ENCODE data around the gene GCC2. TPM values are rescaled to one million over a fixed set of nuclear protein-coding genes. Genes with fewer than 3 reads are reported as not detected.
A peak's percentile ranks its signal among the peaks of the same experiment; 100 is the strongest.

GCC2 gene
- total and polyA plus RNA-seq, 9 of the 15 experiments (the other 6 are each of a cell fraction or from before 2014, with no cell fraction given) = 11.4 to 35.7 (median 19.9) TPM

DNA sequence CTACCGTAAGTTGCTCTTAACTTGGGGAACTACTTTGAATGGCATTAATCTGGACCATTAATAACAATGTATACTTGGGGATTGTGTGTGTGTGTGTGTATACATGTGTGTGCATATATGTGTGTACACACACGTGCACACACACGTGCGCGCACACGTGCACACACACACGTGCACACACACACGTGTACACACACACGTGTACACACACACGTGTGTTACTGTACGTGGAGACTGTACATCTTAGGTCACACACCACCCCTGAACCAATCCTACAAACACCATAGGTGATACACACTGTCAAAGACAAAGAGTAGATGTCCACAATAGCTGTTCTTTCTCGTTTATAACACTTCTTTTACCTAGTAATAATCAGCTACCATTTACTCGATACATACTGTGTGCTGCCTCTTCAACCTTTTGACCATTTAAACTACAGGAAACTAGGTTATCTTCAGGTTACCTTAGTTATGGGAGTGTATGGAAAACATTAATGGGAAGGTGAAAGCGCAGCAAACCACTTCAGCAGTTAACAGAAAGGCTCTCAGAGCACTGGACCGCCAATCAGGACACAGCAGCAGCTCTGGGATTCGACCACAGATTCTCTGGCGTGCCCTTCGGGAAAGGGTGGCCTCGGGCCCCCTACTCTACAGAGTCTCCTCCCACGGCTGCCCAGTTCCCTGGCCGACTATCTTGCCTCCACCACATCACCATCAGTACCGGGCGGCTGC, 894 bp upstream of the GCC2 start (continued):
- no peak for TF ChIP-seq CREM (IDR thresholded peaks at IDR 0.05; ENCODE audit: low read depth)
- TF ChIP-seq FOS (IDR thresholded peaks at IDR 0.05; ENCODE audit: extremely low read depth, insufficient read length) = no peak
- TF ChIP-seq SP2 (IDR thresholded peaks at IDR 0.05; ENCODE audit: extremely low read depth, low read depth, low read length, poor library complexity, severe bottlenecking) = no peak
- TF ChIP-seq PHF20 (IDR thresholded peaks at IDR 0.05; ENCODE audit: partially characterized antibody) = peak; percentile 35
- TF ChIP-seq NFE2 (IDR thresholded peaks at IDR 0.05; ENCODE audit: low read depth) = no peak
- no peak for TF ChIP-seq PPARD (CRISPR knock-in tag; IDR thresholded peaks at IDR 0.05)
- no peak for TF ChIP-seq ZNF785 (CRISPR knock-in tag; IDR thresholded peaks at IDR 0.05)
- TF ChIP-seq NR1H2 (CRISPR knock-in tag; IDR thresholded peaks at IDR 0.05) = no peak
- TF ChIP-seq ZNF174 (CRISPR knock-in tag; IDR thresholded peaks at IDR 0.05) = no peak
- TF ChIP-seq RBBP5 (IDR thresholded peaks at IDR 0.05; ENCODE audit: borderline replicate concordance, insufficient read depth, low read length, poor library complexity, severe bottlenecking) = no peak
- TF ChIP-seq, protein P1, sequence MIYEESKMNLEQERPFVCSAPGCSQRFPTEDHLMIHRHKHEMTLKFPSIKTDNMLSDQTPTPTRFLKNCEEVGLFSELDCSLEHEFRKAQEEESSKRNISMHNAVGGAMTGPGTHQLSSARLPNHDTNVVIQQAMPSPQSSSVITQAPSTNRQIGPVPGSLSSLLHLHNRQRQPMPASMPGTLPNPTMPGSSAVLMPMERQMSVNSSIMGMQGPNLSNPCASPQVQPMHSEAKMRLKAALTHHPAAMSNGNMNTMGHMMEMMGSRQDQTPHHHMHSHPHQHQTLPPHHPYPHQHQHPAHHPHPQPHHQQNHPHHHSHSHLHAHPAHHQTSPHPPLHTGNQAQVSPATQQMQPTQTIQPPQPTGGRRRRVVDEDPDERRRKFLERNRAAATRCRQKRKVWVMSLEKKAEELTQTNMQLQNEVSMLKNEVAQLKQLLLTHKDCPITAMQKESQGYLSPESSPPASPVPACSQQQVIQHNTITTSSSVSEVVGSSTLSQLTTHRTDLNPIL (CRISPR knock-in tag; IDR thresholded peaks at IDR 0.05) = no peak
- no peak for TF ChIP-seq MCM2 (IDR thresholded peaks at IDR 0.05; ENCODE audit: low read depth)
- TF ChIP-seq ZNF449 (CRISPR knock-in tag; IDR thresholded peaks at IDR 0.05) = no peak
- TF ChIP-seq CREB3 (tag; conservative IDR thresholded peaks at IDR 0.05; ENCODE audit: low read depth) = no peak
- no peak for TF ChIP-seq BACH1 (tag; IDR thresholded peaks at IDR 0.05)
- no peak for TF ChIP-seq HDAC2 (IDR thresholded peaks at IDR 0.05)
